ENCODE measurements around the gene PCDHGA4.

The PCDHGA4 gene

DNA sequence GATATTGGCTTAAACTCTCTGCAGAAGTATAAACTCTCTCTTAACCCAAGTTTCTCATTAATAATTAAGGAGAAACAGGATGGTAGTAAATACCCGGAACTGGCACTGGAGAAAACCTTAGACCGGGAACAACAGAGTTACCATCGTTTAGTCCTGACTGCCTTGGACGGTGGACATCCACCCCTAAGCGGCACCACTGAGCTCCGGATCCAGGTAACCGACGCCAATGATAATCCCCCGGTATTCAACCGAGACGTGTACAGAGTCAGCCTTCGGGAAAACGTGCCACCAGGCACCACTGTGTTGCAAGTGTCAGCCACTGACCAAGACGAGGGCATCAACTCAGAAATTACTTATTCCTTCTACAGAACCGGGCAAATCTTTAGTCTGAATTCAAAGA is 43.8 kb downstream of the PCDHGA4 start:
- TF ChIP-seq SPI1 (IDR thresholded peaks at IDR 0.05; ENCODE audit: low read depth, low read length) (no peak), PAX5 (IDR thresholded peaks at IDR 0.05; ENCODE audit: insufficient read depth, low read length, severe bottlenecking) (no peak), POLR2AphosphoS5 (IDR thresholded peaks at IDR 0.05; ENCODE audit: low read depth, low read length) (no peak), POLR2A (IDR thresholded peaks at IDR 0.05; ENCODE audit: low read depth, low read length) (no peak), POU2F2 (IDR thresholded peaks at IDR 0.05; ENCODE audit: low read depth, low read length) (no peak), TAF1 (IDR thresholded peaks at IDR 0.05; ENCODE audit: low read depth, low read length) (no peak)
- DNase-seq (ENCODE audit: insufficient read length, low spot score) (no peak), FAIRE-seq (no peak)

- TF ChIP-seq POU2F2 (IDR thresholded peaks at IDR 0.05; ENCODE audit: low read depth, low read length) (no peak), POLR2A (IDR thresholded peaks at IDR 0.05; ENCODE audit: low read depth, low read length) (no peak), TAF1 (IDR thresholded peaks at IDR 0.05; ENCODE audit: low read depth, low read length) (no peak), SPI1 (IDR thresholded peaks at IDR 0.05; ENCODE audit: low read depth, low read length) (no peak), PAX5 (IDR thresholded peaks at IDR 0.05; ENCODE audit: insufficient read depth, low read length, severe bottlenecking) (no peak), POLR2AphosphoS5 (IDR thresholded peaks at IDR 0.05; ENCODE audit: low read depth, low read length) (no peak)
- no peak for FAIRE-seq
- DNase-seq (ENCODE audit: insufficient read length, low spot score) = no peak
Observed at GRCh38 chr5:141399555-141400258, 44.9 kb downstream of the PCDHGA4 start.

DNA sequence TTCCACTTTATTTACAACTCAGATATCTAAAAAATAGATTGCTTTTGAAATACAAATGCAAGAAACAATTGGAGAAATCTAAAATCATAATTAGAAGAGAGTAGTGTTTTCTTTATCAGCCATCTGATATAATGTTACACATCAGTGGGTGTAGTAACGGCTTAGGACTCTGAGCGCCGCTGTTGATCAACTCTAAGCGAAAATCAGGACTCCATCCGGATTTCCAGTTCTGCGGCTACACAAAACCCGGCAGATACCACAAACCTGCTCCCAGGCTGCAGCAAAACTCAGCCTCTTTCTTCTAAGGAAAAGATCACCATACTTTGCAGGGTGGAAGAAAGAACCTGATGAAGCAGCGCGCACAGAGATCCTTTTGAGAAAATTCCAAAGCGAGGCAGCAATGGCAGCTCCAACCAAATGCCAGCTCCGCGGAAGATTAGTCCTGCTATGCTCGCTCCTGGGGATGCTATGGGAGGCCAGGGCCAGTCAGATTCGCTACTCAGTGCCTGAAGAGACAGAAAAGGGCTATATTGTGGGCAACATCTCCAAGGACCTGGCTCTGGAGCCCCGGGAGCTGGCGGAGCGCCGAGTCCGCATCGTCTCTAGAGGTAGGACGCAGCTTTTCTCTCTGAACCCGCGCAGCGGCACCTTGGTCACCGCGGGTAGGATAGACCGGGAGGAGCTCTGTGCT is 47.9 kb downstream of the PCDHGA4 start, which contains the start of gene PCDHGA9:
Gene PCDHGA9 (plus strand): TSS at position 226 of the 691 bp plus-strand sequence. CDS start 175 bp downstream, at position 401.
- FAIRE-seq (no peak), DNase-seq (ENCODE audit: insufficient read length, low spot score) (no peak)
- TF ChIP-seq POU2F2 (IDR thresholded peaks at IDR 0.05; ENCODE audit: low read depth, low read length) = no peak
- TF ChIP-seq POLR2A (IDR thresholded peaks at IDR 0.05; ENCODE audit: low read depth, low read length) = no peak
- no peak for TF ChIP-seq PAX5 (IDR thresholded peaks at IDR 0.05; ENCODE audit: insufficient read depth, low read length, severe bottlenecking)
- no peak for TF ChIP-seq TAF1 (IDR thresholded peaks at IDR 0.05; ENCODE audit: low read depth, low read length)
- TF ChIP-seq POLR2AphosphoS5 (IDR thresholded peaks at IDR 0.05; ENCODE audit: low read depth, low read length) = no peak
- no peak for TF ChIP-seq SPI1 (IDR thresholded peaks at IDR 0.05; ENCODE audit: low read depth, low read length)

- no peak for DNase-seq (ENCODE audit: insufficient read length, low spot score)
- TF ChIP-seq TAF1 (IDR thresholded peaks at IDR 0.05; ENCODE audit: low read depth, low read length) (no peak), POLR2AphosphoS5 (IDR thresholded peaks at IDR 0.05; ENCODE audit: low read depth, low read length) (no peak), PAX5 (IDR thresholded peaks at IDR 0.05; ENCODE audit: insufficient read depth, low read length, severe bottlenecking) (no peak), SPI1 (IDR thresholded peaks at IDR 0.05; ENCODE audit: low read depth, low read length) (no peak), POU2F2 (IDR thresholded peaks at IDR 0.05; ENCODE audit: low read depth, low read length) (no peak), POLR2A (IDR thresholded peaks at IDR 0.05; ENCODE audit: low read depth, low read length) (no peak)
- no peak for FAIRE-seq
Observed at GRCh38 chr5:141403387-141403786, 48.6 kb downstream of the PCDHGA4 start.

Measured in GM12891 (cell line).